ENCODE measurements around the gene ROPN1L.

GRCh38 chr5:10418654-10419345 is 22.9 kb upstream of the ROPN1L start:
- TF ChIP-seq CTCF (IDR thresholded peaks at IDR 0.05; ENCODE audit: insufficient read depth, low read length, poor library complexity, severe bottlenecking) (no peak), EZH2phosphoT487 (conservative IDR thresholded peaks at IDR 0.05; ENCODE audit: low read length) (no peak)
